ENCODE measurements around the gene RAB27B.
A peak's percentile ranks its signal among the peaks of the same experiment; 100 is the strongest.
"Not testable (repeated sequence)": the region's sequence is repeated elsewhere in the genome, so short reads cannot be mapped to it uniquely, and the experiment has no call there.

RAB27B gene

GRCh38 chr18:54828281-54828881, at the start of gene RAB27B:
TSS of gene RAB27B (plus strand) at chr18:54828477. CDS start at chr18:54877586, 49,109 bp downstream.
- peak; percentile 85 for DNase-seq

DNA sequence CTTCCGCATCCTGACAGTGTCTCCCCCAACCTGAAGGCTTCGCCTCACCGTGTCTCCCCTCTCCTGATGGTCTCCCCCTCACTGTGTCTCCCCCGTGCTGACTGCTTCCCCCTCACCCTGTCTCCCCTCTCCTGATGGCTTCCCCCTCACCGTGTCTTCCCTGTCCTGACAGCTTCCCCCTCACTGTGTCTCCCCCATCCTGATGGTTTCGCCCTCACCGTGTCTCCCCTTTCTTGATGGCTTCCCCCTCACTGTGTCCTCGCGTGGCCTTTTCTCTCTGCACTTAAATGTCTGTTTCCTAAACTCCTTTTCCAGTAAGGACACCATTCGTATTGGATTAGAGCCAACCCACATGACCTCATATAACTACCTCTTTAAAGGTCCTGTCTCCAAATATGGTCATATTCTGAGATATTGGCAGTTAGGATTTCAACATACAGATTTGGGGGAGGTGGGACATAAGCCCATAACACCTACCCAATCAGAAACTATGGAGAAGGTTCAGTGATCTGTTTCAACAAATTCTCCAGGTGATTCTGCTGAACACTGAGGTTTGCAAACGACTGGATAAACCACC, 47.9 kb upstream of the RAB27B start:
- DNase-seq = no peak

- no peak for DNase-seq
Measured at GRCh38 chr18:54780970-54781369, 47.3 kb upstream of the RAB27B start.

GRCh38 chr18:54783139-54783538, 45.1 kb upstream of the RAB27B start:
- DNase-seq = peak; percentile 18

DNA sequence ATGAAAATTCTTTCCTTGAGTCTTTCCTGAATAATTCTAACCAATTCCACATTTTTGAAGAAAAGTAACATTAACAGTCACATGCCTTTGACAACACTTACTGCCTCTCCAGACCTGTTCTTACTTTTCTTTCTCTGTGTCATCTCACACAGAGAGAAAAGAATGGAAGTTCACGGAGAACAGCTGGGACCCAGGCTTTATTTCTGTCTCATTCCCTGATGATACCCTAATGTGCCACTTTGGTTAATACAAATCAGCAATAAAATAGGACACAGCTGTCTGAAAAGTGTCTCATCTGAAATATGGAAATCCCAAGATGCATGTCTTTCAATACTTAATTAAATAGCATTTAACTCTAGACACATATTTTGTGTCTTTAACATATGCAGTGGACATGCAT, 42.1 kb upstream of the RAB27B start:
- DNase-seq = no peak

- DNase-seq = no peak
Measured at GRCh38 chr18:54787121-54787520, 41.2 kb upstream of the RAB27B start.

- no peak for DNase-seq
Measured at GRCh38 chr18:54787616-54788015, 40.7 kb upstream of the RAB27B start.

- DNase-seq = no peak
Measured at GRCh38 chr18:54790109-54790508, 38.2 kb upstream of the RAB27B start.

- no peak for DNase-seq
Measured at GRCh38 chr18:54791657-54792056, 36.6 kb upstream of the RAB27B start.

DNA sequence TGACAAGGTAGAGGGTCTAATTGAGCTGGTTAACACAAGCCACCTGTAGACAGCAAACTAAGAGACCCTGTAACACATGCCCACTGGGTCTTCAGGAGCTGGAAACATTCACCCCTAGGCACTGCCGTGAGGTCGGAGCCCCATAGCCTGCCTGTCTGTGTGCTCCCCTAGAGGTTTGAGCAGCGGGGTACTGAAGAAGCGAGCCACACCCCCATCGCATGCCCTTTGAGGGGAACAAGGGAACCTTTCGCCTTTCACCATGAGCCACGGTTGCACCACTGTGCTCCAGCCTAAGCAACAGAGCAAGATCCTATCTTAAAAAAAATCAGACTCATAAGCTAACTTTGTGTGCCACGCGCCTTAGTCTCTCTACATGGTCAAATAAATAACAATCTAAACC, 36.2 kb upstream of the RAB27B start:
- DNase-seq = no peak

GRCh38 chr18:54794823-54795222, 33.5 kb upstream of the RAB27B start:
- no peak for DNase-seq

GRCh38 chr18:54798186-54798585, 30.1 kb upstream of the RAB27B start:
- no peak for DNase-seq

- DNase-seq = no peak
Measured at GRCh38 chr18:54801374-54801773, 26.9 kb upstream of the RAB27B start.

- no peak for DNase-seq
Measured at GRCh38 chr18:54802178-54802577, 26.1 kb upstream of the RAB27B start.

DNA sequence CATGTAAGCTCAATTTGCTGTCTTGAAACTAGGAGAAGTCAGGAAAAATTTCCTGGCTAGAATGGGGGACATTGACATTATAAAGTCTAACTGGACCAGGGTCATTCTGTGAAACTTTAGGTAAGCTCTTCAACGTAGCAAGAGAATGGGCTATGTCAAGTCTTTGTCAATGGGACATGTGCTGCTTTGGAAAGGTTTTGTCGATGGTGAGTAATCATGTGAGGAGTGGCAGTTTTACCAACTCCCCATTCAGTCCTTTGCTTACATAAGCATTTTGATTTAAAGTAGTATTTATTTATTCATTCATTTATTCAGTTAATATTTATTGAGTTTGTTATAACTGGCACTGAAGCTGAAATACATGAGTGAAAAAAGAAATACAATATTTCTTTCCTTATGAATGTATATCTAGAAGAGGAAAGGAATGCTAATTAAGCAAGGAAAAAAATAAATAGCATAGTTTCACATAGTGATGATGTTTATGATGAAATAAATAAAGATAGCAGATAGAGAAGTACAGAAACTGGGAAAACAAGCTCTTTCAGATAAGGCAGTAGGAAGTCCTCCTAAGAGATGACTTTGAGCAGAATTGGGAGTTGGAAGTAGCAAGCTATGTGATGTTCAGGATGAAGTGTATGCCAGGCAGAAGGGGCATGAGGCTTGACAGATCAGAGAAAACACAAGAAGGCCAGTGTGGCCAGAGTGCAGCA, 25.4 kb upstream of the RAB27B start:
- DNase-seq = no peak

GRCh38 chr18:54805571-54806334, 22.5 kb upstream of the RAB27B start:
- DNase-seq = no peak

DNA sequence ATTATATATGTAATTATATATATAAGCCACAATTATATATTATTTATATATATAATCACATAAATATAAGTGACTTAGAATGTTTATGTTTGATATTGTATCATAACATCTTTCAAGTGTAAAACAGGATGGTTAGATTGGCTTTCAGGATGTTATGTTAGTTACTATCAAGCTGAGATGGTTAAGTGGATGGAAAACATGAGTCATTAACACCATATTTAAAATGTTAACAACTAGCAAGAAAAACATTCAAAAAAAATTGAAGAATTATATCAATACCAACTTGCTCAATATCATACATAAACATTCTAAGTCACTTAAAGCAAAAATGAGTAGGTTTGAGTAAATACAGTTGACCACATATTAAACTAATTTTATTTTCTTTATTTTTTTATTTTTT, 21.8 kb upstream of the RAB27B start:
- DNase-seq = no peak

DNA sequence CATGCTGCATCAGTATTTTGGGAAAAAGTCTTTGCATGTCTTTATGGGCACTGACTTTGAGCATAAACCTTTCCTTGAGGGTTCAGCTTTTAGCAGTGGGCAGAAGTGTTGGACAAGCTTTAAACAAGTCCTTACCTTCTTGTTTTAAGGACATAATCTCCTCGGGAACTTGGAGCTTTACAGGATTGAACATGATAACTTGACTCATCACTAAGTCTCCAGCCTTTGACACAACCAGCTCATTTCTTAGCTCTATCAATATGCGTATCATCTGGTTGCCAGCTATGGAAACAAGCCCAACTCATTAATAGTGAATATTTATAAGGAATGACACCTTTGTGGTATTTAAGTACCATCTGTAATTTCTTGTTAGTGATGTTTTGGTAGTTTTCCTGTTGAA, 21.0 kb upstream of the RAB27B start:
- no peak for DNase-seq

DNA sequence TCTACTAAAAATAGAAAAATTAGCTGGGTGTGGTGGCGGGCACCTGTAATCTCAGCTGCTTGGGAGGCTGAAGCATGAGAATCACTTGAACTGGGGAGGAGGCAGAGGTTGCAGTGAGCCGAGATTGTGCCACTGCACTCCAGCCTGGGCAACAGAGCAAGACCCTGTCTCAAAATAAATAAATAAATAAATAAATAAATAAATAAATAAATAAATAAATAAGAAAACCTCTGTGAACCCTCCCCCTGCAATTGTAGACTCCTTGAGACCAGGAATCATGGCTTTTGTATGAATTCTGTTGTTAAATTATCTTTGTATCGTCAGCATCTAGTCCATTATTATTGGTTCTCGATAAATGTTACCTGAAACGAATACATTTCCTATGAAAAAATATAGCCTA, 17.6 kb upstream of the RAB27B start:
- DNase-seq = not testable (repeated sequence)

DNA sequence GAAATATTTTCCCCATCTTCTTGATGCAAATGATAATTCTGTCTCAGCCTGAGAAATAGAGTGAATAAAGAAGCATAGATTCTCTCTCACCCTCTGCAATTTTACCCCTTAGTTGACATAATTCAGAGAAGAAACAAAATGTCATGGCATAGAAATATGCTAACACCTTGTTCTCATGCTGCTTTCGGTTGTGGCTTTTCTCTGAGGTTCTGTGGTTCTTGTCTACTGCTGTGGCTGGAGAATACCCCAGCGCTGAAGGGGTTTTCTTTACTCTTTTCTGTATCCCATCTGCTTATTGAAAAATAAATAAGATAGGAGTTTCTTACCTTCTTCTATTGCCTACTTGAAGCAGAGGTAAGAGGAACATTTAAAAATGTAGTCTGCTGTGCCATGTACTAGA, 15.4 kb upstream of the RAB27B start:
- DNase-seq = no peak

- DNase-seq = no peak
Measured at GRCh38 chr18:54813305-54813704, 15.0 kb upstream of the RAB27B start.

DNA sequence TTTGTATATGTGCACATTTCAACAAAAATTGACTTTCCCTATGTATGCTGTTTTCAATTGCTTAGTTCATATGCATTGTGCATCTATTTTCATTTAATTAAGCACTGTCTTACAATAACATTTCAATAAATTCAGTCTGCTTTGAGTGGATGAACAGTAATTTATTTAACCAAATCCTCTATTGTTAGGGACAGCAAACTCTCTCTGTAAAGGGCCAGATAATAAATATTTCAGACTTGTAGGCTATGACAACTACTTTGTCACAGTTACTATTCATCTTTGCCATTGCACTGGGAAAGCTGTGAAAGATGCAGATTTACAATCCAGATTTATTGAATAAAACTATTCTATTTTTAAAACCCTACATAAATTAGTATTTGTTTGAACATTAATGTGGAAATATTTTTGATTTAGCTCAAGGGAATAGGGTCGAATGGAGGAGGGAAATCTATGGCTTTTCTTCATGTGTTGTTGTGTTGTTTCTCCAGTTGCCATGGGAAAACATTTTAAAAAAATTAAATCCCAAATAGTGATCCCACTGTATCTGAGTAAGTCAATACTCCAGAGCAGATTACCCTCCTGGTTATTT, 14.2 kb upstream of the RAB27B start:
- no peak for DNase-seq

GRCh38 chr18:54815086-54815485, 13.2 kb upstream of the RAB27B start:
- no peak for DNase-seq

Data from NCI-H1105 treated with DMSO at 0.1 percent for 48 hours (cell line).